ENCODE data around the gene CHAD.
"Not testable (repeated sequence)": the region's sequence is repeated elsewhere in the genome, so short reads cannot be mapped to it uniquely, and the experiment has no call there.

Gene CHAD

DNA sequence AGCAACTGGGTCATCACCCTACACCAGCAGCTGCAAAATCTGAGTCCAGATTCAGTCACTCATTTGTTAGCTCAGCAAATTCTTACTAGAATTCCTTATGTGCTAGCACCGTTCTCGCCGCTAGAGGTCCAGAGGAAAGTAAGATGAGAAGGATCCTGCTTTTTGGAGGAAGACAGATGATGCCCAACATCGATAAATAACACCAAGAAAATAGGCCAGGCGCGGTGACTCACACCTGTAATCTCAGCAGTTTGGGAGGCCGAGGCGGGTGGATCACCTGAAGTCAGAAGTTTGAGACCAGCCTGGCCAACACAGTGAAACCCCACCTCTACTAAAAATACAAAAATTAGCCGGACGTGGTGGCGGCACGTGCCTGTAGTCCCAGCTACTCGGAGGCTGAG, 4.1 kb upstream of the CHAD start:
- DNase-seq = not testable (repeated sequence)

DNA sequence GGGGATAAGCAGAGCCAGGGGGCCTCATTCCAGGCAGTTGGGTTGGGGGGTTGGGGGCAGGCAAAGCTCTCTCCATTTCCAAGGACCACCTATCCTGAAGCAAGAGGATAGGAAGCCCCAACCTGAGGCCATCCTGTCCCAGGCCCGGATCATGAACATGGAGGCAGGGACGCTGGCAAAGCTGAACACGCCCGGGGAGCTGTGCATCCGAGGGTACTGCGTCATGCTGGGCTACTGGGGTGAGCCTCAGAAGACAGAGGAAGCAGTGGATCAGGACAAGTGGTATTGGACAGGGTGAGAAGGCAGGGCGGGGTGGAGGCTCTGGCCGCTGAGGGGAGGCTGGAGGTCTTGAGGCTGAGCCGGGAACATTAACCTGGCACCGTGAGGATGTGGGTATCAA, 3.6 kb upstream of the CHAD start:
- no peak for DNase-seq

DNA sequence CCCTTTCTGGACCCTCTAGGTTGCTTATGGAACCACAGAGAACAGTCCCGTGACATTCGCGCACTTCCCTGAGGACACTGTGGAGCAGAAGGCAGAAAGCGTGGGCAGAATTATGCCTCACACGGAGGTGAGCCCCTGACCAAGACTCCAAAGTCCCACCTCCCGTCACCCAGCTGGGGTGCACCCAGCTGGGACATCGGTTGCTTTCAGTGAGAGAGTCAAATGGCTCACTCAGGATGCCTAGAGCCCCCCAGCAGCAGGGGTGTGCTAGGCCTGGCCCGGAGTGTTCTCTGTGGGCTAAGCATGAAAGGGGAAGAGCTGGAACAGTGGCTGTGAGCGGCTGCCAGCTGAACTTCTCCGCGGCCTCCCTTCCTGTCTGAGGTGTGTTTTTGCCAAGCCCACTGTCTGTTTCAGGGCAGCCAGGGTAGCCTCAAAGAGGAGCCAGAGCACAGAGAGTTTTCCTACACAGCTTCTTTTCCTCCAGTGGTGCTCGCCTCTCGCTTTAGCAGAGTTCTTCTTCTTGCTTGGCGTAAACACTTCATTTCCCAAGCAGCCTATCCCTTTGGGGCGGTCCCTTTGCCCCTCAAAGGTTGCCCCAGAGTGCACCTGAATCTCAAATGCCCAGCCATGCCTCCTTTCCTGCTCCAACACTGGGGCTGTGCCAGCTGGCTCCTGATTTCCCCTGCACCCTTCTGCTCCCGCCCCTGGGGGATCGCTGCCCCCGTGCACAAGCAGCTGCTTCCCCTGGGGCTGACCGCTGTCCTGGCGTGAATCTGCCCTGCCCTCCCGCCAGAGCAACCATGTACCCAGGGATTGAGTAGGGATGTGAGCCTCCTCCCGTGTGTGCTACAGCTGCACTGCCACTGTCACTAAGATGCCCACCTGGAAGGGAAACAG, 2.6 kb upstream of the CHAD start:
- no peak for DNase-seq

DNA sequence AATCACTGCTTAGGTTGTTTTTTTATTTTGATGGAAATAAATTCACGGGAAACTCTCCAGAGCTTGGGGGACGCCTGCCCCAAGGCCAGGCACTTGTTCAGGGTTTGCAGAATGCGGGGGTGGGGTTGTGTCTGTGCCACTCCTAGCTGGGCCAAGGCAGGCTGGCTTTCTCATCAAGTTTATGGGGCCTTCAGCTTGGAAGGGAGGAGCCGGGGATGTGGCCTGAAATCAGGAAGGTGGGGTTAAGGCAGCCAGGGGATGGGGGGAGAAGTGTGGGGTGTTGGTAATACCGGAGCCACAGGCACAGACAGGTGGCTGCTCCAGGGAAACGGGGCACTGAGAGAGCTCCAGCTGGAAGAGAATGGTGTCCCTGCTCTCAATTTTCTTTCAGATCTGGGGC, 1.7 kb upstream of the CHAD start:
- DNase-seq = no peak

DNA sequence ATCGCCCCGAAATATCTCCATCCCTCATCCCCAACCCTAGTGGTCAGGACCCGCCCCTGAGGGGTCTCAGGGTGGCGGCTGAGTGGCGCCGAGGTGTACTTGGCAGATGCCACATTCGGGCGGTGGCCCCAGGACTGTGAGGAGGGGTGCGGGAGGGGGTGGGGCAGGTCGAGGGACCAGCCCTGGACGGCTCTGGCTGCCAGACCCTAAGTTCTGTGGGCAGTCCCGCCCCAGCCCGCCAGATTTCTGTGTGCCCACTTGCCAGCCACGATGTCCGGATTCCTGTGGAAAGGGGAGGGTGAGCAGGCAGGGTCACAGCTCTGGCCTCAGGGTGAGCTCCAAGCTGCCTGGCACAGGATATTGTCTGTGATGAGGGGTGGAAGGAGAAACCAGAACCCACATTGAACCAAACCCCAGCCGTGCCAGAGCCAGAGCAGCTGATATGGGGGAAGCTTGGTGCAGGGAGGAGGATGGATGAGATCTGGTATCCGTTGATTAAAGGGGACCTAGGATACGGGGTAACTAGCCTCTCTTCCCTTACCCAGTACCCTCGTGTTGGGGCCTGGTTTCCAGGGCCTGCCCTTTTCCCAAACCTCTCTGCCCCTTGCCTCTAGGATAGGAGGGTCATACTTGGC, 1.1 kb upstream of the CHAD start:
- no peak for DNase-seq

DNA sequence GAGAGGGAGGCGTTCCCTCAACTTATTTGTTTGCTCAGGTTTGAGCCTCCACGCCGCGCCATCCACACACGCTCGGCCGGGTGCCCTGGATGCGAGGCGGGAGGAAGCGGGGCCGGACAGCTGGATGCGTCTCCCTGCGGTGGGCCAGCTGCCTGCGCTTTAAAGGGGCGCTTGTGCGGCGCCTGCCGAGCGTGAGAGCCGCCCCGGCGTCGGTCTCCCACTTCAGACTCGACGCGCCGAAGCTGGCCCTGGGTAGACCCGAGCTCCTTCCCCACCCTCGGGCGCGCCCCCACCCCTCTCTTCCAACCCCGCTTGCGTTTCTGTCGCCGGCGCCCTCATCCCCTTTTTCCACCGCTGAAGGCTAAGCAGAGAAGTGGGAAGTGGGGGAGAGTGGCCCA, 527 bp upstream of the CHAD start:
- DNase-seq = no peak

DNA sequence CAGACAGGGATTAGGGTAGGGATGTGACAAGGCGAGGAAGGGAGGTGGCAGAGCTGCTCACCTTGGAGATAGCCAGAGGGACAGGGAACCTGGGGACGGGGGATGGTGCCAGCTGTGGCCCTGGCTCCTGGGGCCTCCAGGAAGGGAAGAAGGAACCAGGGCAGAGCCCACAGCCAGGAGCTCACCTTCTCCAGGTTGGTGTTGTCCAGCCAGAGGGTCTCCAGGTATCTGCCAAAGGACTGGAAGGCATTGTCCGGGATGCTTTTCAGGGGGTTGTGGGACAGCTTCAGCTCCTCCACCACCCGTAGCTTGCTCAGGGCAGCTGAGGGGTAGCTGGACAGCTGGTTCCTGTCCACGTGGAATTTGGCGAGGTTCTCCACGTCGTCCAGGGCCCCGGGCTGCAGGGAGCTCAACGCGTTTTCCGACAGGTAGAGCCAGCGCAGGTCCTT, 801 bp downstream of the CHAD start:
- no peak for DNase-seq

DNA sequence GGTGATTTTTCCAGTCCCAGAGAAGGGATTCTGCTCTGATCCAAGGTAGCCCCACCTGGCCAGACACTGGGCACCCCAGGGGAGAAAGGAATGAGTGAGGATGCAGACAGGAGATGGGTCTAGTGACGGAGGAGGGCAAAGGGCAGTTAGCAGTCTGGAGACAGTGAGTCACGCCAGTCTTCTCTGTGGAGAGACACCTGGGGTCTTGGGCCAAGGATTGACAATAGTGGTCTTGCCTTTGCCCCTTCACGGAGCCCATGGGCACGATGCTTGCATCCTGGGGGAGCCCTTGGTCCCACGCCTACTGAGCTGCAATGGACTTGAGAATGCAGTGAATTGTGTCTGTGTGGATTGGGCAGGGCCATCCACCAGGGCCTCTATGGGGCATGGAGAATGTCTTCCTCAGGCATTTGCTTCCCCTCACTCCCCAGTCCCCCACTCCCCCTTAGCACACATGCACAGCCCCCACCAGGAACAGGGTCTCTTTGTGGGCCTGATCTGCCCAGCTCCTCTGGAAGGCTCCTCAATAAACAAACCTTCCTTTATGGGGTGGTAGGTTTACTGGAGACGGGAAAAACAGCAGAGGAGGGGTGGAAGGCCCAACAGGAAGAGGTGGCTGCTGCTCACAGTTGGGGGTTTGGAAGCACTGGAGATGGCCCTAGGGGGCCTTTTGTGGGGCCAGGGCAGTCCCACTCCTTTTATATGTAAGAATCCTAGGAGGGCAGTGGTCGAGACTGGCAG, 1.4 kb downstream of the CHAD start:
- no peak for DNase-seq

DNA sequence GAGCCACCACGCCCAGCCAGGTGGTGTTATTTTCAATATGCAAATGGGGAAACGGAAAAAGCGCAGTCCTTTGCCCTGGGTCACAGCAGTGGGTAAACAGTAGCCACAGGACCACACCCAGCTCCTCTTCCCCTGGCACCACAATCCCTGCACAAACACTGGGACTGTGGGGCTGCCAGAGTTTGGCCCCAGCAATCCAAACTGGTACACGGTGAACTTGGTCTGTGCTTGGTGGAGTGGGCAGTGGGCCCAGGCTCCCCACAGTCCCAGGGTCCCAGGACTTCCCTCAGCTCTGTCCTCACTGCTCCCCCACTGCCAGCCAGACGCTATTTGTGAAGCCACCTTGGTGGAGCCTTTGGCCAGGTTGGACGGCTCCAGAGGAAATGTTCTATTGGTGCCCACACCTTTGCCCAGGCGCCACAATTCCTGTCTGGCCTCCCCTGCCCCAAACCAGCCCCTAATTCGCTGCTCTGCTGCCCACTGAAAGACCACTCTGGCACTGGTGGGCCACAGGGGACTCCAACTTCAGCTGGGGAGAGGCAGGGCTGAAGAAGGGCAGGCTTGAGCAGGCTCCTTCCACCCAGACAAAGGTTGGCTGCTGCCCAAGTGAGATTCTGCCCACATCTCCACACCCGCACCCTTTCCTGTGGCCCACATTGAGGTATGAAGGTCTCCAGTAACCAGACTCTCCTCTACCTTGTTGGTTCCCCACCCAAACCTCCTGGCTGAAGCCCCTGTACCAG, 2.1 kb downstream of the CHAD start:
- no peak for DNase-seq

DNA sequence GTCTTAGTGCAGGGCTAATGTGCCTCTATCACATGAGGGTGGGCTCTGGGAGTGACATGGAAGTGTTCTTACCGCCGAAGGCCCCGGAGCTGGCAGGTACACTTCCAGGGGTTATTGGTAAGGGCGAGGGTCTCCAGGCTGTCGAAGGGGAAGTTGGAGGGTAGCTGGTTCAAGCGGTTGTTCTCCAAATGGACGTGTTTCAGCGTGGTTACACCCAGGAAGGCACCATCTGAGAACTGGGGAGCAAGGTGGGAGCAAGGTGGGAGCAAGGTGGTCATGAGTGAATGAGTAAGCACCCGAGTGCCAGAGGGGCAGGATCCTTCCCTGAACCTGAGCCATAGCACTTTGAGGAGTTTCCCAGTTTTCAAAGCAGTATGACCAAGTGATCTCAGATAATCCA, 3.0 kb downstream of the CHAD start:
- no peak for DNase-seq

DNA sequence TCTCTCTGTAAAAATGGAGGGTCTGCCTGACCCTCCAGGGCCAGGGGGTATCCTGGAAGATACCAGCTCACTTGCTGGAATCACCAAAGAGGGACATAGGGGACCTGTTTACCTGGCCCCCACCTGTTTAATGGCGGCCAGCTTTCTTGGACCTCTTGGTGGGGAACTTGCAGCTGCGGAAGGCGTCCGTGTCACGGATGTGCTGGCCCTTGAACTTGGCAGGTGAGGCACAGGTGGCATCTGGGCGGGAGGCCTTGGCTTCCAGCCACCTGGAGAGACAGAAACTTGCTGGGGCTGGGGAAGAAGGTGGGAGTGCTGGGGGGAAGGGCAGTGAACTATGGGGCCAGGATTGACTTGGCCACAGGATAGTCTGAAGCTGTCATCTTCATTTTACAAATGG, 3.5 kb downstream of the CHAD start:
- DNase-seq = no peak

DNA sequence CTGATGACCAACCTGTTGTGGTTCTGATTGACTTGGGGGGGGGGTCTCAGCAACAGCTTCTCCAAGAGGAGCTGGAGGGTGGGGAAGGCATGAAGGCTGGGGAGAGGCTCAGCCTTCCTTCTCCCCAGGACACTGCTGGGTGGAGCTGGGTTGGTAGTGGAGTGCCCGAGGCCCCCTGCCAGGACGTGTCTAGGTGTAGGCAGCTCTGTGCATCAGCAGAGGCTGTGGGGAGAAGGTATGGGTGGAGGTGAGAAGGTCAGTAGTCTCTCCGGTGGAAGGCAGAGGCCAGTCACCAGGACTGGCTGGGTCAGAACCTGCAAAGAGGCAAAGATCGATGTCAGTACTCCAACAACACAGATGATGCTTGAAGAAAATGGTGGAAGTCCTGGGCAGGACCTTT, 3.9 kb downstream of the CHAD start:
- DNase-seq = no peak

DNA sequence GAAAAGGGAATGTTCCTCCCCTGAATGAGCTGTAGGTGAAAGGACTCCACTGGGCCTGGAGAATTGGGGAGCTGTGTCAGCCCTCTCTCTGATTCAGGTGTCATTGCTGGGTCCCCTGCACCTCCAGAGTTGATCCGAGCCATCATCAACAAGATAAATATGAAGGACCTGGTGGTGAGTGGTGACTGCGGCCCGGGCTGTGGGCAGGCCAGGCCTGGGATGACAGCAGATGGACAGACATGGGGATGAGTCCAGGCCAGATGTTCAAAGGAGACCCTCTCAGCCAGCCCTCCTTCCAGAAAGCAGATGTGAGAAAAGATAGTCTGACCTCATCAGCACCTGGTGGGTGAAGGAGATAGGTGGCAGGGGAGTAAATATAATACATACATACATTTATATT, 4.6 kb downstream of the CHAD start:
- no peak for DNase-seq

DNA sequence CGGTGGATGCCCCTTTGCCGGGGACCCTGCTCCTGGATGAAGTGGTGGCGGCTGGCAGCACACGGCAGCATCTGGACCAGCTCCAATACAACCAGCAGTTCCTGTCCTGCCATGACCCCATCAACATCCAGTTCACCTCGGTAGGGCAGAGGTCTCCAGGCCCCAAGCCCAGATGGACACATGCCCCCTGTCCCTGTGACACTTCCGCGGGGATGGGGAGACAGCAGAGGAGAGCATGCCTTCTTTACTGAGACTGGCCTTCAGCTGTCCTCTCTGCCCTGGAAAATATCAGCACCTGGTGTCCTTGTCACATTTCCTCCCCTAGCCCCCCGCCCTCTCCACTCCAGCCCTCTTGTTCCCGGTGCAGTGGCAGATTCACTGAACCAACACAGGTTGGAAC, 6.2 kb downstream of the CHAD start:
- no peak for DNase-seq

DNA sequence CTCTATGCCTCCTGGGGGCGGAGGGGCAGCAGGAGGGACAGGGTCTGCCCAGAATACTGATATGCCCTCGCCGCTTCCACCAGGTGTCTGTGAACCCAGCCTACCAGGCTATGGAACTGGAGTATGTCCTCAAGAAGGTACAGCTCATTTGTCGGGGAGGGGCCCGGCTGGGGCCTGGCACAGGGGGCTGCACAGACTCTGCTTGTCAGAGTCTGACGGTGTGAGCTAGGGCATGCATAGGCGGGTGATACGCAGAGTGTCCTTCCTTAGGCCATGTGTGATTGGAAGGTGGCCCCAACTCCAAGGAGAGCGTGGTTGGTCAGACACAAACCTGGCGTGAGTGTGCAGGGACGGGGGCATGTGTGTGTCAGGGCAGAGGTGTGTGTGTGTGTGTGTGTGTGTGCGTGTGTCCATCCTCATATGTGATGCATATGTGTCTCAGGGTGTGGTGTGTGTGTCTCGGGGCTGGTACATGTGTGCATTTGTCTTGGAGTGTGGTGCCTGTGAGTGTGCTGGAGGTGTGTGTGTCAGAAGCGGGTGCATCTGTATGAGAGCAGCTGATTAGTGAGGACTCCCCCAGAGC, 7.0 kb downstream of the CHAD start:
- no peak for DNase-seq

DNA sequence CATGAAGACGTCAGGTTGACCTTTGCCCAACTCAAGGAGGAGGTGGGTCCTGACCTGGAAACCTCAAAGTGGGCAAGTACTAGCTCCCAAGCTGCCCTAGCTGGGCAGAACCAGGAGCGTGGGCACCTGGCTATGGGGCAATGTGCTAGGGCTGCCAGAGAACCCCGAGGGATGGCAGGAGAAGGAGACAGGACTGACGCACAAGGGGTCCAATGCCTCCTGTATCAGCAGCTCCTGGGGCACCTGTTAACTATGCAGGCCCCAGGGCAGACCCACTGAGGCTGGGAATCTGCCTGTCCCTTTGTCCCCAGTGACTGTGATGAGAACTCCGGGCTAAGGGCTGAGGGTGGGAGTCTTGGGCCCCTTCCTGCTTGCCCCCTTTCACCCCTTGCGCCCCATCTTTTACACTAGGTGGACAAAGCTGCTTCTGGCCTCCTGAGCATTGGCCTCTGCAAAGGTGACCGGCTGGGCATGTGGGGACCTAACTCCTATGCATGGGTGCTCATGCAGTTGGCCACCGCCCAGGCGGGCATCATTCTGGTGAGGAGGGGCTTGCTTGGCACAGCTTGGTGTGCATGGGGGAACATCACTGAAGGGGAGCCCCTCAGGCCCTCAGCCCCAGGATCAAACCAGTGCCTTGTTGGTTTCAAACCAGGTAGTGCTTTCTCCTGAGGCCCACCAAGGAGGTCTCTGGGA, 7.7 kb downstream of the CHAD start:
- DNase-seq = no peak

DNA sequence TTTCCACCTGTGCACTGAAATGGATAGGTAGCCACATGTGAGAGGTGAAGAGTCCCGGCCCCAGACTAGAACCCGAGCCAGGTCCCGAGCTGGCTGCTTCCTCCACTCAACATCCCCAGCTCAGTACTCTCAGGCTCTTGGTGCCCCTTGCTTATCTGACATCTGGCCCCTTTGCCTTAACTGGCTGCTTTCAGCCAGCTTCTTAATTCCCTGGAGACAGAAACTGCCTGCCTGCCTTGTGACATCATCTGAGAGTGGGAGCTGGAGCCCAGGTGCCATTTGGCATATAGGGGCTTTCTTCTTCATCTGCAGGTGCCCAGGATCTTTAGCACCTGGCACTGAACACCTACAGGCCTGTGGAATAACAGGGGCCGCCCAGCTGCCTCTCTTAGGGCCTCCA, 8.9 kb downstream of the CHAD start:
- DNase-seq = no peak

DNA sequence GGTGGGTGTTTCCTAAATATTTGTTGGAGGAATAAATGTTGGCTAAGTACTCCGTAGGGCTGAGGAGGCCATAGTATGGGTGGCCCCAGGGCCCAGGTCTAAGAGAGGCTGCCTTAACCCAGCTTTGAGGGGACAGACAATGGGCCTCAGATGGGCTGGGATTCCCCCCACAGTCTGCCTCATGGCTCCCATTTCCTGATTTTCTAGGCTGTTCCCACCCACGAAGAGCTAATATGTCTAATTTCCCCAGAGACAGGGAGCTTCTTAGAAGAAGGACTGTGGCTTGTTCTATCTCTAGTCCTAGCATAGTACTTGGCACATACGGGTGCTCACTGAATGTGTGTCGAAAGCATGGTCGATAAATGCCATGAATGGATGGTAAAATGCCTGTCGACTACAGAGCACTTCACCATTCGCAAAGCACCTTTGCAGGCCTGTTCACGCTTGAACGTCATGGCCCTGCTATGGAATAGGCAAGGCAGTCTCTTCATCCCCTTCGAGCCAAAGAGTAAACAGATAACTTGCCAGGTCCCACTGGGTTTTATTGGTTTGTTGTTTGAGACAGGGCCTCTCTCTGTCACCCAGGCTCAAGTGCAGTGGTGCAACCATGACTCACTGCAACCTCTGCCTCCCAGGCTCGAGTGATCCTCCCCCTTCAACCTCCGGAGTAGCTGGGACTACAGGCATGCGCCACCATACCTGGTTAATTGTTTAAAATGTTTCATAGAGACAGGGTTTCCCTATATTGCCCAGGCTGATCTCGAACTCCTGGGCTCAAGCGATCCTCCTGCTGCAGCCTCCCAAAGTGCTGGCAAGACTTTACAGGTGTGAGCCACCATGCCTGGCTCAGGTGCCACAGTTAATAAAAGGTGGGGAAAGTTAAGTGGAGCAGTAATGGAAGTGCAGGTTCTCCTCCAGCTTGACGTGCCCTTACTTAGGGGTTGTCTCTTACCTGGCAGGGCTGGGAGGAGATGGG, 9.7 kb downstream of the CHAD start:
- no peak for DNase-seq

DNA sequence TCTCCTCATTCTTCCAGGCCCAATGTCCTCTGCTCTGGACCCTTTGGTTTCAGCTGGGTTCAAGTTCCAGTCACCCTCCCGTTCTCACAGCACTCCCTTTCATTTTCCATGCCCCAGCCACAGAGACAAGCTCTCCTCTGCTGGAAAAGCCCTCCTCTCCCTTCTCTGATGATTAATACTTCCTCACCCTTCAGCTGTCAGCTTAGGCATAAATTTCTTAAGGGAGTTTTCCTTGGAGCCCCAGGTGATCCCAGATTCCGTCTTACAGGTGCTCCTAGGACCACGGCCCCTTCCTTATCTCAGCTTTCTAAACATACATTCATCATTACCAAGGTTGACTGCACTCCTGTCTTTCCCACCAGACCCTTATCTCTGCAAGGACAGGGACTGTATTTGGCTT, 10.4 kb downstream of the CHAD start:
- DNase-seq = no peak

DNA sequence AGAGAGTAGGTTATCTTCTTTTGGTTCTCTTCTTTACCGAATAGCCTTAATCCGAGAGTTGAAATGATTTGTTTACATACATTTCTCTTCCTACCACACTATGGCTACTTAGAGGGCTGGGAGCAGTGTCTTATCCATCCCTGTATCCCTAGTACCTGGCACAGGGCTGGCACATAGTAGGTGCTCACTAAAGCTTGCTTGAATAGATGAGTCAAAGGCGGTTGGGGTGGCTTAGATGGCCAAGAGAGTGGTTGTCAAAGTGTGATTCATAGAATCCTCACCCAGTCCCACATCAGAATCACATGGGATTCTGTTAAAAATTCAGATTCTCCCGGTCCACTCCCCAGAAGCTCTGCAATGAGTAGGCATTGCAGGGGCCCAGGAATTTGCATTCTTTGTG, 11.1 kb downstream of the CHAD start:
- no peak for DNase-seq

DNA sequence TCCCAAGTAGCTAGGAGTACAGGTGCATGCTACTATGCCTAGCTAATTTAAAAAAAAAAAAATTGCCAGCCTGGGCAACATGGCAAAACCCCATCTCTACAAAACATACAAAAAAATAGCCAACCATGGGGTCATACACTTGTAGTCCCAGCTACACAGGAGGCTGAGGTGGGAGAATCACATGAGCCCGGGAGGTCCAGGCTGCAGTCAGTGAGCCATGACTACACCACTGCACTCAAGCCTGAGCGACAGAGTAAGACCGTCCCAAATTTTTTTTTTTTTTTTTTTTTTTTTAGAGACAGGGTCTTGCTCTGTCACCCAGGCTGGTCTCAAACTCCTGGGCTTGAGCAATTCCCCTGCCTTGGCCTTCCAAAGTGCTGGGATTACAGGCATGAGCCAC, 14.8 kb downstream of the CHAD start:
- DNase-seq = no peak

All from stimulated activated naive CD4-positive, alpha-beta T cell (primary cell).